Measurements from ENCODE around the gene SLU7. TPM values are rescaled to one million over a fixed set of nuclear protein-coding genes. Genes with fewer than 3 reads are reported as not detected.
A peak's percentile ranks its signal among the peaks of the same experiment; 100 is the strongest.
"Not testable (repeated sequence)": the region's sequence is repeated elsewhere in the genome, so short reads cannot be mapped to it uniquely, and the experiment has no call there.

Gene SLU7
- total RNA-seq, 1 experiment from 2014 or later, result 65.3 TPM

GRCh38 chr5:160445132-160445531 is 26.3 kb upstream of the SLU7 start:
- Histone ChIP-seq H3K27me3 (ENCODE audit: low read length) (no peaks in the 10 kb centered on the region), H3K4me1 (ENCODE audit: low read length) (no peaks in the 10 kb centered on the region), H3K79me2 (ENCODE audit: low read length) (no peaks in the 10 kb centered on the region), H3K4me2 (ENCODE audit: low read depth, low read length, poor library complexity, severe bottlenecking) (no peak overlapping the region), H3K36me3 (ENCODE audit: insufficient read depth, low read length) (no peaks in the 10 kb centered on the region), H3K4me3 (ENCODE audit: low read length) (no peak overlapping the region), H3K9ac (ENCODE audit: low read length) (no peak overlapping the region), H2AFZ (ENCODE audit: low read length) (no peak overlapping the region), H3K27ac (ENCODE audit: low read length) (no peak overlapping the region), H3K9me3 (ENCODE audit: low read length) (no peaks in the 10 kb centered on the region), H4K20me1 (ENCODE audit: insufficient read depth, low read depth, low read length) (no peaks in the 10 kb centered on the region), H3K9me2 (replicated peaks; ENCODE audit: insufficient read depth, low read length) (no peaks in the 10 kb centered on the region)
- no peak for DNase-seq

- peaks cover 4% of the 10 kb centered on the region; the same call in 1 of the 2 replicates for H3K4me1 ChIP-seq (ENCODE audit: low read length)
- no peaks in the 10 kb centered on the region for H3K79me2 ChIP-seq (ENCODE audit: low read length)
- no peak overlapping the region for H3K27ac ChIP-seq (ENCODE audit: low read length)
- H3K9me3 ChIP-seq (ENCODE audit: low read length), result no peaks in the 10 kb centered on the region
- no peaks in the 10 kb centered on the region for H3K27me3 ChIP-seq (ENCODE audit: low read length)
- DNase-seq, result no peak
- H3K9me2 ChIP-seq (replicated peaks; ENCODE audit: insufficient read depth, low read length), result no peaks in the 10 kb centered on the region
- no peaks in the 10 kb centered on the region for H4K20me1 ChIP-seq (ENCODE audit: insufficient read depth, low read depth, low read length)
- H3K9ac ChIP-seq (ENCODE audit: low read length), result no peak overlapping the region
- H3K36me3 ChIP-seq (ENCODE audit: insufficient read depth, low read length), result no peaks in the 10 kb centered on the region
- H3K4me3 ChIP-seq (ENCODE audit: low read length), result no peak overlapping the region
- no peak overlapping the region for H2AFZ ChIP-seq (ENCODE audit: low read length)
- no peak overlapping the region for H3K4me2 ChIP-seq (ENCODE audit: low read depth, low read length, poor library complexity, severe bottlenecking)
Measured at GRCh38 chr5:160444407-160444806, 25.5 kb upstream of the SLU7 start.

DNA sequence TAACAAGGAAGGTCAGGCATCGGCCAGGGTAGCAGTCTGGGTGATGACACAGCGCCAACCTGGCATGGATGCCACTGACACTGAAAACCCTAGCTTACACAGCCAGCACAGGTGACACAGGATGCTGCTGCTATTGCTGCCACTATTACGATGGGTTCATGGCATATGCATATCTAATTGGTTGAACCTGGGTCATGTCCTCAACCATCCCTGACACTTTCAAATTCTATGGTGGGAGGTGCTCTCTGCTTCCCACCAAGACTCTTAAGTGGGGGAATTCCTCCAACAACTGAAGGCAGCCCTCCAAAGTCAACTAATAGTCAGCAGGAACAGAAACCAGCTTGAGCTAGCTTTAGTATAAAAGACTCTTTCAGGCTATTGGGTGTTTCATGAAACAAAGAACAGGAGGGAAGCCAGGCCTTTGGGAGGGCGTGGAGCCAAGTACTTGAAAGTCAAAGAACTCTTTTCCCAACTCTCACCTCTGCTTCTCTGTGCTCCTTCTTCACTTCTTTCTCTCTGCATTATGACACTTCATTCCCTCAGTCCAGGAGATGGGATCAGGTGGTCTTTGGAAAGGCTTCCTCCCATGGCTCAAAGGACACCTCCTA is 24.0 kb upstream of the SLU7 start:
- no peak overlapping the region for H3K27ac ChIP-seq (ENCODE audit: low read length)
- H4K20me1 ChIP-seq (ENCODE audit: insufficient read depth, low read depth, low read length), result no peaks in the 10 kb centered on the region
- H3K4me1 ChIP-seq (ENCODE audit: low read length), result peaks cover 17% of the 10 kb centered on the region
- no peak overlapping the region for H3K4me2 ChIP-seq (ENCODE audit: low read depth, low read length, poor library complexity, severe bottlenecking)
- no peak overlapping the region for H3K9ac ChIP-seq (ENCODE audit: low read length)
- no peaks in the 10 kb centered on the region for H3K27me3 ChIP-seq (ENCODE audit: low read length)
- H2AFZ ChIP-seq (ENCODE audit: low read length), result no peak overlapping the region
- H3K36me3 ChIP-seq (ENCODE audit: insufficient read depth, low read length), result no peaks in the 10 kb centered on the region
- no peak overlapping the region for H3K4me3 ChIP-seq (ENCODE audit: low read length)
- no peaks in the 10 kb centered on the region for H3K9me2 ChIP-seq (replicated peaks; ENCODE audit: insufficient read depth, low read length)
- H3K79me2 ChIP-seq (ENCODE audit: low read length), result no peaks in the 10 kb centered on the region
- no peak for DNase-seq
- no peaks in the 10 kb centered on the region for H3K9me3 ChIP-seq (ENCODE audit: low read length)

DNA sequence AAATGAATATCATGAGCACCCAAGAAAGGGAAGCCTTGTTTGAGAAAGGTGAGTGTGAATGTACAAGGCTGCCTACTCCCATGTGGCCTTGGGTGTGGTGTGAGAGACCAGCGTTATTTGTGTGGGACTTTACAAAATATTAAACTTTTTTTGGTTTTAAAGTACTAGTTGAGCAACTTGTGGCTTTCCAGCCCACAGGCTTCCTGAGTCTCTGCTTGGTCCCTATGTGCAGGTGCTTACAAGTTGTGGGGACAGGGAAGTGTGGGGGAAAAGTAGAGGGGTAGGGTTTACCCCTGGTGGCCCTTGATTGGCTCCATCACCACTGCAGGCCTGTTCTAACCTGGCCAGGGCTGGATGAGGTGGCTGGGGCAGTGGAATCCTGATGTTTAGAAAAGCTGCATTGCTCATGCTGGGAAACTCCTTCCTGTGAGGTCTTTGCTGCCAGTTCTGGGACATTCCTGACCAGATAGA is 22.5 kb upstream of the SLU7 start:
- Histone ChIP-seq H3K9me2 (replicated peaks; ENCODE audit: insufficient read depth, low read length) (no peaks in the 10 kb centered on the region), H3K27me3 (ENCODE audit: low read length) (no peaks in the 10 kb centered on the region), H3K79me2 (ENCODE audit: low read length) (no peaks in the 10 kb centered on the region), H3K4me3 (ENCODE audit: low read length) (no peak overlapping the region), H3K4me1 (ENCODE audit: low read length) (peaks cover 18% of the 10 kb centered on the region), H3K36me3 (ENCODE audit: insufficient read depth, low read length) (no peaks in the 10 kb centered on the region), H3K4me2 (ENCODE audit: low read depth, low read length, poor library complexity, severe bottlenecking) (no peak overlapping the region), H2AFZ (ENCODE audit: low read length) (no peak overlapping the region), H3K9ac (ENCODE audit: low read length) (no peak overlapping the region), H3K27ac (ENCODE audit: low read length) (no peak overlapping the region), H3K9me3 (ENCODE audit: low read length) (no peaks in the 10 kb centered on the region), H4K20me1 (ENCODE audit: insufficient read depth, low read depth, low read length) (no peaks in the 10 kb centered on the region)
- DNase-seq, result no peak

GRCh38 chr5:160439205-160439600 is 20.3 kb upstream of the SLU7 start:
- H3K27me3 ChIP-seq (ENCODE audit: low read length), result no peaks in the 10 kb centered on the region
- H3K9me3 ChIP-seq (ENCODE audit: low read length), result no peaks in the 10 kb centered on the region
- H4K20me1 ChIP-seq (ENCODE audit: insufficient read depth, low read depth, low read length), result no peaks in the 10 kb centered on the region
- H3K27ac ChIP-seq (ENCODE audit: low read length), result no peak overlapping the region
- peaks cover 25% of the 10 kb centered on the region for H3K4me1 ChIP-seq (ENCODE audit: low read length)
- H3K79me2 ChIP-seq (ENCODE audit: low read length), result no peaks in the 10 kb centered on the region
- no peaks in the 10 kb centered on the region for H3K36me3 ChIP-seq (ENCODE audit: insufficient read depth, low read length)
- no peaks in the 10 kb centered on the region for H3K9me2 ChIP-seq (replicated peaks; ENCODE audit: insufficient read depth, low read length)
- DNase-seq, result peak; percentile 92
- H3K9ac ChIP-seq (ENCODE audit: low read length), result peak overlapping the region; percentile 68
- peak overlapping the region; percentile 81 for H3K4me2 ChIP-seq (ENCODE audit: low read depth, low read length, poor library complexity, severe bottlenecking)
- H2AFZ ChIP-seq (ENCODE audit: low read length), result peak overlapping the region; percentile 98
- peak overlapping the region; percentile 70 for H3K4me3 ChIP-seq (ENCODE audit: low read length)

- Histone ChIP-seq H3K27me3 (ENCODE audit: low read length) (no peaks in the 10 kb centered on the region), H3K4me3 (ENCODE audit: low read length) (peak overlapping the region; percentile 70), H3K36me3 (ENCODE audit: insufficient read depth, low read length) (no peaks in the 10 kb centered on the region), H3K27ac (ENCODE audit: low read length) (no peak overlapping the region), H4K20me1 (ENCODE audit: insufficient read depth, low read depth, low read length) (no peaks in the 10 kb centered on the region), H3K9ac (ENCODE audit: low read length) (peak overlapping the region; percentile 68), H3K79me2 (ENCODE audit: low read length) (no peaks in the 10 kb centered on the region), H3K9me2 (replicated peaks; ENCODE audit: insufficient read depth, low read length) (no peaks in the 10 kb centered on the region), H2AFZ (ENCODE audit: low read length) (peak overlapping the region; percentile 98), H3K9me3 (ENCODE audit: low read length) (no peaks in the 10 kb centered on the region), H3K4me2 (ENCODE audit: low read depth, low read length, poor library complexity, severe bottlenecking) (peak overlapping the region; percentile 81), H3K4me1 (ENCODE audit: low read length) (peaks cover 31% of the 10 kb centered on the region)
- DNase-seq, result peak; percentile 82
Measured at GRCh38 chr5:160438316-160439204, 19.7 kb upstream of the SLU7 start.

DNA sequence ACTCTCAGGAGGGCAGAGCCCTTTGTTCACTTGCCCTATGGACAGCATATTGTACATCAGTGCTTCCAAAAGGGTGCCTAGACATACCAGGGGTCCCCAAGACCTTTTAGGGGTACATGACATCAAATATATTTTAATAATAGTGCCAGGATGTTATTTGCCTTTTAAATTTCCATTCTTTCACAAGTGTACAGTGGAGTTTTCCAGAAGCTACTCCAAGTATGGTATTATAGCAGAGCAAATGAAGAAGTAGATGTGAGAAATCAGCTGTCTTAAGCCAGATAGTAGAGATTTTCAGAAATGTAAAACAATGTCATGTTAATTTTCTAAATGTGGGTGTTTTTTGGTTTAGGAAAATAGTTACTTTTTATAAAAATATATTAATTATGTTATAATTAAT is 18.4 kb upstream of the SLU7 start:
- Histone ChIP-seq H3K9ac (ENCODE audit: low read length) (no peak overlapping the region), H3K9me3 (ENCODE audit: low read length) (no peaks in the 10 kb centered on the region), H2AFZ (ENCODE audit: low read length) (no peak overlapping the region), H3K27me3 (ENCODE audit: low read length) (no peaks in the 10 kb centered on the region), H3K36me3 (ENCODE audit: insufficient read depth, low read length) (no peaks in the 10 kb centered on the region), H3K79me2 (ENCODE audit: low read length) (no peaks in the 10 kb centered on the region), H4K20me1 (ENCODE audit: insufficient read depth, low read depth, low read length) (no peaks in the 10 kb centered on the region), H3K4me1 (ENCODE audit: low read length) (peaks cover 44% of the 10 kb centered on the region), H3K27ac (ENCODE audit: low read length) (no peak overlapping the region), H3K9me2 (replicated peaks; ENCODE audit: insufficient read depth, low read length) (no peaks in the 10 kb centered on the region), H3K4me3 (ENCODE audit: low read length) (no peak overlapping the region), H3K4me2 (ENCODE audit: low read depth, low read length, poor library complexity, severe bottlenecking) (no peak overlapping the region)
- no peak for DNase-seq

DNA sequence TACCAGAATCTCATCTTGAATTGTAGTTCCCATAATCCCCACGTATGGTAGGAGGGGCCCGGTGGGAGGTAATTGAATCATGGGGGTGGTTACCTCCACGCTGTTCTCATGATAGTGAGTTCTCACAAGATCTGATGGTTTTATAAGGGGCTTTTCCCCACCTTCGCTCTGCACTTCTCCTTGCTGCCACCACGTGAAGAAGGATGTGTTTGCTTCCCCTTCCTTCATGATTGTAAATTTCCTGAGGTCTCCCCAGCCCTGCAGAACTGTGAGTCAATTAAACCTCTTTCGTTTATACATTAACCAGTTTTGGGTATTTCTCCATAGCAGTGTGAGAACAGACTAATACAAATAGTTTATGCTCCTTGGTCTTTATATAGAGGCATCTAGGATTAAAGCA is 17.8 kb upstream of the SLU7 start:
- H3K9ac ChIP-seq (ENCODE audit: low read length); H3K9me3 ChIP-seq (ENCODE audit: low read length); H3K27me3 ChIP-seq (ENCODE audit: low read length); H2AFZ ChIP-seq (ENCODE audit: low read length); DNase-seq; H3K27ac ChIP-seq (ENCODE audit: low read length); H3K9me2 ChIP-seq (replicated peaks; ENCODE audit: insufficient read depth, low read length); H3K36me3 ChIP-seq (ENCODE audit: insufficient read depth, low read length); H4K20me1 ChIP-seq (ENCODE audit: insufficient read depth, low read depth, low read length); H3K79me2 ChIP-seq (ENCODE audit: low read length); H3K4me2 ChIP-seq (ENCODE audit: low read depth, low read length, poor library complexity, severe bottlenecking); H3K4me3 ChIP-seq (ENCODE audit: low read length): not testable (repeated sequence)
- peaks cover 50% of the 10 kb centered on the region for H3K4me1 ChIP-seq (ENCODE audit: low read length)
